Spleen (tissue), 11 donors: ENCODE data around the gene UCN2. TPM values are rescaled to one million over a fixed set of nuclear protein-coding genes. Genes with fewer than 3 reads are reported as not detected.
A peak's percentile ranks its signal among the peaks of the same experiment; 100 is the strongest.

ENCODE experiments used
- DNase-seq: peaks from one replicate; pipeline ENCODE4 v3.0.0-alpha.2; 2020
- H3K27ac ChIP-seq, 8 donors: fragments of 200-600 bp; sonication (generic) in 7 of 8; 1 replicate in 4 of 8; 2 replicates in 4 of 8; pipeline versions ENCODE4 v1.5.0 to v1.8.0; 2016 to 2021; ENCODE audit warnings: inconsistent platforms in 4 of 8, mild to moderate bottlenecking in 4 of 8, moderate library complexity in 1 of 8
- H3K27me3 ChIP-seq, 7 donors: fragments of 200-600 bp; sonication (generic) in 6 of 7; replicated peaks in 1 of 7; 1 replicate in 4 of 7; 2 replicates in 3 of 7; pipeline versions ENCODE4 v1.5.0 to v1.8.0; 2016 to 2021; ENCODE audit warnings: inconsistent platforms in 3 of 7, mild to moderate bottlenecking in 1 of 7
- H3K36me3 ChIP-seq, 6 donors: fragments of 200-600 bp; sonication (generic) in 5 of 6; 1 replicate in 4 of 6; 2 replicates in 2 of 6; pipeline versions ENCODE4 v1.5.0 to v1.8.0; 2016 to 2021; ENCODE audit warnings: inconsistent platforms in 2 of 6
- H3K4me1 ChIP-seq, 6 donors: fragments of 200-600 bp; sonication (generic) in 5 of 6; 1 replicate in 3 of 6; 2 replicates in 3 of 6; pipeline versions ENCODE4 v1.5.0 to v1.8.0; 2016 to 2021; ENCODE audit warnings: inconsistent platforms in 3 of 6
- H3K4me3 ChIP-seq, 8 donors: fragments of 200-600 bp; sonication (generic) in 7 of 8; 1 replicate in 4 of 8; 2 replicates in 4 of 8; pipeline versions ENCODE4 v1.5.0 to v1.8.0; 2016 to 2021; ENCODE audit warnings: inconsistent platforms in 4 of 8, mild to moderate bottlenecking in 4 of 8, moderate library complexity in 2 of 8
- H3K9me3 ChIP-seq, 8 donors: fragments of 200-600 bp; sonication (generic) in 7 of 8; 1 replicate in 4 of 8; 2 replicates in 4 of 8; pipeline versions ENCODE4 v1.5.0 to v1.8.0; 2016 to 2021; ENCODE audit warnings: inconsistent platforms in 4 of 8
- CTCF ChIP-seq, 11 experiments: fragments of 200-600 bp in 7 of 11; fragments of 450-650 bp in 4 of 11; sonication (generic) in 4 of 11; IDR thresholded peaks in 8 of 11; conservative IDR thresholded peaks in 3 of 11; 1 replicate in 7 of 11; 2 replicates in 4 of 11; pipeline versions ENCODE4 v1.4.0 to v1.8.0; 2016 to 2021; ENCODE audit warnings: antibody characterized with exemption in 11 of 11, inconsistent platforms in 4 of 11, mild to moderate bottlenecking in 1 of 11
- POLR2A ChIP-seq, 3 donors: fragments of 450-650 bp; IDR thresholded peaks; one replicate each; pipeline ENCODE4 v1.5.1; 2017; ENCODE audit warnings: antibody characterized with exemption in 3 of 3, mild to moderate bottlenecking in 1 of 3
- POLR2AphosphoS5 ChIP-seq, 3 donors: sonication (generic); formaldehyde crosslinking; IDR thresholded peaks; one replicate each; pipeline ENCODE4 v1.5.1; 2017; ENCODE audit warnings: antibody characterized with exemption in 3 of 3
- WGBS, 5 donors: extraction: QIAGEN DNeasy Blood & Tissue Kit in 3 of 5; methylation state at CpG; one replicate each; pipeline versions ENCODE4 v1.1.5 to v1.1.7; 2013 to 2018; 5-methylcytosine and 5-hydroxymethylcytosine counted together
- intact Hi-C: fragments of 100-400 bp; cut with DNase I; formaldehyde crosslinking; loops from one replicate; pipeline ENCODE4 v1.15.0; 2023; ENCODE audit warnings: low total_unique reads
- polyA plus RNA-seq, 3 donors: library from polyadenylated mRNA; stranded (reverse); fragments of 200-250 nt; gene quantifications; one replicate each; pipeline ENCODE4 v1.2.1, GENCODE V29; 2013
- total RNA-seq, 7 donors: library from RNA; depleted of rRNA in 3 of 7; stranded (reverse); fragments of >200 nt in 3 of 7; fragmentation: NEBNext Ultra II Directional in 4 of 7; extraction: Animal tissue kit (Norgen Biotek cat#: 25700) in 4 of 7; gene quantifications; one replicate each; pipeline versions ENCODE4 v1.1.0 to v1.2.1, GENCODE V29; 2016 to 2021
- donor health status: healthy with polysubstance abuse.
- donor health status: DM: no; HTN: no; CAD: no; lungs with moderate emphysema.
- donor health status: DM: no; HTN: no; CAD: no.
- donor health status: Bipolar disorder and iron deficiency.
- donor health status: healthy.
- donor health status: DM: no; HTN: no; CAD: no.
- donor health status: DM: yes; HTN: yes; CAD: no.

Gene UCN2
- total and polyA plus RNA-seq, 10 donors, result 0.20 to 0.61 (median 0.49) TPM; not detected in 2

GRCh38 chr3:48597408-48597800 is 33.8 kb upstream of the UCN2 start:
- peak overlapping the region in 7 of 8 donors; percentile 35 to 79 (median 73) for H3K27ac ChIP-seq
- no peak for DNase-seq
- peaks cover 10 to 59% (median 54%) of the 10 kb centered on the region in 6 donors for H3K36me3 ChIP-seq
- no peak overlapping the region for H3K4me3 ChIP-seq
- TF ChIP-seq POLR2A (IDR thresholded peaks at IDR 0.05) (no peak), POLR2AphosphoS5 (IDR thresholded peaks at IDR 0.05) (peak in 1 of 3 donors; percentile 30)
- intact Hi-C loops, result no loop called here
- H3K4me1 ChIP-seq, result peaks cover 0 to 46% (median 25%) of the 10 kb centered on the region in 6 donors
- no peaks in the 10 kb centered on the region for H3K9me3 ChIP-seq
- 76 to 85% (median 83%) methylated on average over 5 to 6 of the region's 6 CpGs for WGBS, 5 donors
- peaks cover 0 to 38% (median 16%) of the 10 kb centered on the region in 7 donors for H3K27me3 ChIP-seq

GRCh38 chr3:48596676-48597407 is 33.3 kb upstream of the UCN2 start:
- intact Hi-C loops, result no loop called here
- peaks cover 0 to 46% (median 25%) of the 10 kb centered on the region in 6 donors for H3K4me1 ChIP-seq
- H3K27ac ChIP-seq, result peak overlapping the region in 6 of 8 donors; percentile 1 to 79 (median 74)
- no peak for DNase-seq
- peaks cover 0 to 43% (median 16%) of the 10 kb centered on the region in 7 donors for H3K27me3 ChIP-seq
- no peak overlapping the region for H3K4me3 ChIP-seq
- no peaks in the 10 kb centered on the region for H3K9me3 ChIP-seq
- TF ChIP-seq POLR2AphosphoS5 (IDR thresholded peaks at IDR 0.05) (peak in 1 of 3 donors; percentile 24), POLR2A (IDR thresholded peaks at IDR 0.05) (no peak)
- WGBS, 5 donors, result 78 to 87% (median 82%) methylated on average over 8 of the region's 8 CpGs
- H3K36me3 ChIP-seq, result peaks cover 10 to 53% (median 48%) of the 10 kb centered on the region in 6 donors

- TF ChIP-seq POLR2AphosphoS5 (IDR thresholded peaks at IDR 0.05) (peak in 1 of 3 donors; percentile 16), CTCF (IDR thresholded peaks at IDR 0.05 in 8 of 11, conservative IDR thresholded peaks at IDR 0.05 in 3 of 11) (no peak)
- 76 to 82% (median 78%) methylated on average over 5 of the region's 5 CpGs for WGBS, 5 donors
- H3K27me3 ChIP-seq, result peaks cover 0 to 50% (median 16%) of the 10 kb centered on the region in 7 donors
- no peaks in the 10 kb centered on the region for H3K9me3 ChIP-seq
- DNase-seq, result no peak
- peak overlapping the region in 5 of 8 donors; percentile 14 to 79 (median 75) for H3K27ac ChIP-seq
- intact Hi-C loops, result no loop called here
- peaks cover 5 to 46% (median 41%) of the 10 kb centered on the region in 6 donors for H3K36me3 ChIP-seq
- no peak overlapping the region for H3K4me3 ChIP-seq
- peaks cover 0 to 46% (median 25%) of the 10 kb centered on the region in 6 donors for H3K4me1 ChIP-seq
Observed at GRCh38 chr3:48596157-48596556, 32.6 kb upstream of the UCN2 start.

- Histone ChIP-seq H3K27me3 (peaks cover 0 to 50% (median 16%) of the 10 kb centered on the region in 7 donors), H3K9me3 (no peaks in the 10 kb centered on the region), H3K36me3 (peaks cover 3 to 41% (median 36%) of the 10 kb centered on the region in 6 donors), H3K4me3 (no peak overlapping the region), H3K4me1 (peaks cover 0 to 46% (median 25%) of the 10 kb centered on the region in 6 donors), H3K27ac (peak overlapping the region in 5 of 8 donors; percentile 14 to 79 (median 75))
- TF ChIP-seq POLR2A (IDR thresholded peaks at IDR 0.05) (no peak), POLR2AphosphoS5 (IDR thresholded peaks at IDR 0.05) (peak in 2 of 3 donors; percentile 14 to 32)
- intact Hi-C loops, result no loop called here
- WGBS, 5 donors, result 34 to 70% (median 47%) methylated on average over 5 to 10 of the region's 10 CpGs
- no peak for DNase-seq
Observed at GRCh38 chr3:48595526-48596121, 32.0 kb upstream of the UCN2 start.

- TF ChIP-seq CTCF (IDR thresholded peaks at IDR 0.05 in 8 of 11, conservative IDR thresholded peaks at IDR 0.05 in 3 of 11) (no peak), POLR2A (IDR thresholded peaks at IDR 0.05) (no peak), POLR2AphosphoS5 (IDR thresholded peaks at IDR 0.05) (peak in 2 of 3 donors; percentile 65 to 78)
- H3K9me3 ChIP-seq, result no peaks in the 10 kb centered on the region
- peaks cover 0 to 50% (median 16%) of the 10 kb centered on the region in 7 donors for H3K27me3 ChIP-seq
- 3 to 26% (median 15%) methylated on average over 20 to 35 of the region's 35 CpGs for WGBS, 5 donors
- DNase-seq, result no peak
- peaks cover 0 to 36% (median 31%) of the 10 kb centered on the region in 6 donors for H3K36me3 ChIP-seq
- peak within 1 kb of the TSS in 6 of 8 donors; percentile 3 to 52 (median 16) for H3K4me3 ChIP-seq
- peaks cover 0 to 46% (median 25%) of the 10 kb centered on the region in 6 donors for H3K4me1 ChIP-seq
- intact Hi-C loops, result no loop called here
- H3K27ac ChIP-seq, result peak within 1 kb of the TSS in 5 of 8 donors; percentile 48 to 79 (median 75)
Observed at GRCh38 chr3:48595075-48595525, 31.5 kb upstream of the UCN2 start, which contains the start of gene COL7A1. Gene COL7A1 (minus strand): TSS chr3:48595329. CDS start chr3:48595159, 170 bp downstream.
